Astrocyte (in vitro differentiated cells and primary cell): ENCODE data around the gene CYP2U1. TPM values are rescaled to one million over a fixed set of nuclear protein-coding genes. Genes with fewer than 3 reads are reported as not detected.

Experiments
- total RNA-seq: library from RNA; stranded (reverse); gene quantifications from 2 replicates; pipeline ENCODE4 v1.2.1, GENCODE V29; 2021

Gene CYP2U1
- total RNA-seq, 1 donor from 2014 or later, result 7.6 TPM

Other genes with a start within 250 kb of the CYP2U1 start
- gene PAPSS1, start 211.3 kb upstream of the CYP2U1 start, total RNA-seq, result 100 and 102 TPM in 2 replicates
- 48.1 and 48.3 TPM in 2 replicates for gene SGMS2, start 106.6 kb upstream of the CYP2U1 start, total RNA-seq
- 21.2 and 24.2 TPM in 2 replicates for gene HADH, start 58.3 kb downstream of the CYP2U1 start, total RNA-seq
- gene LEF1, start 237.4 kb downstream of the CYP2U1 start, total RNA-seq, result 16.6 and 23.6 TPM in 2 replicates